ENCODE results near the gene MPC1L.
"Not testable (repeated sequence)": the region's sequence is repeated elsewhere in the genome, so short reads cannot be mapped to it uniquely, and the experiment has no call there.

Gene MPC1L

GRCh38 chrX:40623139-40623536 lies at the start of gene MPC1L:
TSS of gene MPC1L (plus strand) at chrX:40623428. CDS start at chrX:40623566, 138 bp downstream.
- no peak for DNase-seq

- DNase-seq = no peak
Measured at GRCh38 chrX:40573763-40574162, 49.5 kb upstream of the MPC1L start.

- not testable (repeated sequence) for DNase-seq
Measured at GRCh38 chrX:40575411-40575810, 47.8 kb upstream of the MPC1L start.

GRCh38 chrX:40576291-40576690 lies 46.9 kb upstream of the MPC1L start:
- no peak for DNase-seq

- no peak for DNase-seq
Measured at GRCh38 chrX:40578039-40578695, 45.1 kb upstream of the MPC1L start.

GRCh38 chrX:40579141-40579540 lies 44.1 kb upstream of the MPC1L start:
- no peak for DNase-seq

GRCh38 chrX:40579900-40580536 lies 43.2 kb upstream of the MPC1L start:
- DNase-seq = no peak

GRCh38 chrX:40580537-40581335 lies 42.5 kb upstream of the MPC1L start, which contains the start of gene ATP6AP2:
TSS of gene ATP6AP2 (plus strand) at chrX:40580970. CDS start at chrX:40581066, 96 bp downstream.
- DNase-seq = peak; percentile 81

- no peak for DNase-seq
Measured at GRCh38 chrX:40581336-40581920, 41.8 kb upstream of the MPC1L start.

GRCh38 chrX:40582178-40582577 lies 41.0 kb upstream of the MPC1L start:
- DNase-seq = not testable (repeated sequence)

GRCh38 chrX:40582811-40583210 lies 40.4 kb upstream of the MPC1L start:
- DNase-seq = no peak

GRCh38 chrX:40587623-40588022 lies 35.6 kb upstream of the MPC1L start:
- DNase-seq = not testable (repeated sequence)

GRCh38 chrX:40589616-40590321 lies 33.5 kb upstream of the MPC1L start:
- not testable (repeated sequence) for DNase-seq

GRCh38 chrX:40603446-40603845 lies 19.8 kb upstream of the MPC1L start:
- no peak for DNase-seq

GRCh38 chrX:40607381-40607780 lies 15.8 kb upstream of the MPC1L start:
- DNase-seq = no peak

GRCh38 chrX:40612511-40612910 lies 10.7 kb upstream of the MPC1L start:
- no peak for DNase-seq

GRCh38 chrX:40615976-40616375 lies 7.3 kb upstream of the MPC1L start:
- DNase-seq = no peak

- no peak for DNase-seq
Measured at GRCh38 chrX:40617566-40617965, 5.7 kb upstream of the MPC1L start.

GRCh38 chrX:40622479-40623138 lies 619 bp upstream of the MPC1L start:
- DNase-seq = no peak

- DNase-seq = no peak
Measured at GRCh38 chrX:40623665-40624064, 437 bp downstream of the MPC1L start.

- no peak for DNase-seq
Measured at GRCh38 chrX:40625294-40625693, 2.1 kb downstream of the MPC1L start.

- no peak for DNase-seq
Measured at GRCh38 chrX:40628506-40628905, 5.3 kb downstream of the MPC1L start.

Data from activated CD4-positive, CD25-positive, alpha-beta regulatory T cell treated with anti-CD3 and anti-CD28 coated beads, Interleukin-2, amount 50 U/mL, for 72 hours (primary cell).